ENCODE measurements around the gene ADIPOR2.
"Not testable (repeated sequence)": the region's sequence is repeated elsewhere in the genome, so short reads cannot be mapped to it uniquely, and the experiment has no call there.

The ADIPOR2 gene

DNA sequence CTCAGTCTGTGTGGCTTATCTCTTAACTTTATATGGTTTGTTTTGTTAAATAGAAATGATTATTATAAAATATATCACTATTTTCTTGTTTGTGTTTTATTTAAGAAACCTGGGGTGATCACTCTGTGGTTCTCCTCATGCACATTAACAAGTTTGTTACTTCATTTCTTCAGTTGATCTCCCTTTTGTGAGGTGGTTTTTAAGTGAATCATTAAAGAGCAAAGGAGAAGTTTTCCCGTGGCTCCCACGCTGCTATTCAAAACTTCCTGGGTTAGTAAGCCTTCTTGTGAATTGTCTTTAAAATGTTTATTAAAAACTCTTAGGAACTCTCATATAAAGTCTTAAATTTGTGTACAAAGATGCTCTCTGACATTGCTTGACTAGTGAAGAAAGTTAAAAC is 11.8 kb downstream of the ADIPOR2 start:
- no peak for DNase-seq (ENCODE audit: extremely low read depth in 1 of 2, low read depth in 1 of 2)

DNA sequence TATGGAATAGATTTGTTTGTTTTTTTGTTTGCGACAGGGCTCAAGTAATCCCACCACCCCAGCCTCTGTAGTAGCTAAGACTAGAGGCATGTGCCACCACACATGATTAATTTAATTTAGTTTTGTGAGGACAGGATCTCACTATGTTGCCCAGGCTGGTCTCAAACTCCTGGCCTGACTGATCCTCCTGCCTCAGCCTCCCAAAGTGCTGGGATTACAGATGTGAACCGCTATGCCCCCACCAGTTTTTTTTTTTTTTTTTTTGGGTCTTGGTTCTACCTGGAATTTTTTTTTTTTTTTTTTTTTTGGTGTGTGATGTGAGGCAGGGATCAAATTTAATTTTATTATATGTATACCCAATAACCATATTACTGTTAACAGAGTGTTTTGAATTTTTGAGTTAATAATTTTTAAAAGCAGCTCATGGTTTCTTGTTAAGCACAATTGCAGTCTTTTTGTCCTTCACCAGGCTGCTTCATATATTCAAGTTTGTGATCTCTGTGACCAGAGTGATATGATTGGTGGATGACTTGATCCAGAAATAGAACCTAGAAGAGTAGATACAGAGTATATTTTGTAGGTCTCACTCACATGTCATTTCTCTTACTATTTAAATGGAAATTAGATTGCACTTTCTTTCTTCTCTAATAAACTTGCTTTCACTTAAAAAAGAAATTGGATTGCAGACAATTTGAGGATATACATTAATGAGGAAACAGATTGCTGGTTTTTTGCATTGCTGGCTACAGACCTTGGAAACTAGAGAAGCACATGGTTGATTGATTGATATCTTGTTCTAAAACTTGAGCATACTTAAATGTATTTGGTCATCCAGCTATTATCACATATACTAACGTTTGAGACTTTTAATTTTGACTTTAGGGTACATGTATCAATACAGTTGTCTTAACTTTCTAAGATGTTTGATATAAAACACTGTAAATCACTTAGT is 13.2 kb downstream of the ADIPOR2 start:
- no peak for DNase-seq (ENCODE audit: extremely low read depth in 1 of 2, low read depth in 1 of 2)

DNA sequence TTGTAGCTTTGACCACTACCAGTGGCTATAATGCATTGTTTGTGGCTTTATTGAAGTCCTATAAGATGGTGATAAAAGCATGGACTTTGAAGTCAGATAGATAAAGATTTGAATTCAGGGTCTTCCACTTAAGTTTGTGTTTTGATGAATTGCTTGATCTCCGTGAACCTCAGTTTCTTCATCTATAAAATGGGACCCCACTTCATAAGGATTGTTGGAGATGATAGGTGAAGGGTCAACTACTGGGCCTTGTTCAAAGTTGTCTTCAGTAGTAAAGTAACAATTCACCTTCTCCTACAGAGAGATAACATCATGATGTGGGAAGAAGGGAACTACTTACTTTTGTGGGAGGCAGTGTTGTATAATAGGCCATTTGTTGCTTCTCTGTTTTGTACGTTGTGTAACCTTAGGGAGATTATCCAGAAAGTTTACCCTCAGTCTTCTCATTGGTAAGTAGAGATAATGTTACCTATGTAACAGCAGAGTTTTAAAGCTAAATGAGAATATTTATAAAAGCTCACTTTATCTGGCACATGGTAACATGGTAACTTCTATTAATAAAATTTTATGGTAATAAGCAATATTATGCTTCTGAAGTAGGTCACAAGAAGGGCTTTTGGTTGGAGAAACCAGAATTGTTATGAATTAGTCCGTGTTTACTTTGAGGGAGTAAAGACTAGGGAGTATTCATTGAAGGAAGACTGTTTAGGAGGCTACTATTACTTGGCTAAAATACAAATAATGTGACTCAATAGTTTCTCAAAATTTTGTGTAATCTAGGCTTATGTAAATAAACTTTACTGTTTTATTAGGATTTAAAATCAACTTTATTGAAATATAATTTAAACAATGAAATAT is 15.1 kb downstream of the ADIPOR2 start:
- no peak for DNase-seq (ENCODE audit: extremely low read depth in 1 of 2, low read depth in 1 of 2)

DNA sequence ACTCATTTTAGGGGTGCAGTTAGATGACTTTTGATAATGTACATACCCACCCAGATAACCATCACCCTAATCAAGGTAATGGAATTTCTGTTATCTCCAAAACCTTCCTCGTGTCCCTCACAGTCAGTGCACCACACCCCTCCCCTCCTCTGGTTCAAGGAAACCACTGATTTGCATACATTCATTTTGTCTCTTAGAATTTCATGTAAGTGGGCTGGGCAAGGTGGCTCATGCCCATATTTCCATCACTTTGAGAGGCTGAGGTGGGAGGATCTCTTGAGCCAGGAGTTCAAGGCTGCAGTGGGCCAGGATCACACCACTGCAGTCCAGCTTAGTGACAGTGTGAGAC is 15.7 kb downstream of the ADIPOR2 start:
- DNase-seq (ENCODE audit: extremely low read depth in 1 of 2, low read depth in 1 of 2): no peak

DNA sequence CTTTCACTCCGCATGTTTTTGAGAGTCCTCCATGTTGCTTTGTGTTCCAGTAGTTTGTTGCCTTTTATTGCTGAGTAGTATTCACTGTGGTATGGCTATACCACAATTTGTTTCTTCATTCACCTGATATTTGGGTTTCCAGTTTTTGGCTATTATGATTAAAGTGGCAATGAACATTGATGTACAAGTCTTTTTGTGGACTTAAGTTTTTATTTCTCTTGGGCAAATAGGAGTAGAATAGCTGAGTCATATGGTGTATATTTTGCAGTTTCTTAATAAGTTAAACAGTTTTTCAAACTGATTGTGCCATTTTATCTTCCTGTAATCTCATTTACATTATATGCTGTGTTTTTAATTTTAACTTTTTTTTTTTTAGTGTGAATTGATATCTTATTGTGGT is 16.2 kb downstream of the ADIPOR2 start:
- DNase-seq (ENCODE audit: extremely low read depth in 1 of 2, low read depth in 1 of 2): no peak

DNA sequence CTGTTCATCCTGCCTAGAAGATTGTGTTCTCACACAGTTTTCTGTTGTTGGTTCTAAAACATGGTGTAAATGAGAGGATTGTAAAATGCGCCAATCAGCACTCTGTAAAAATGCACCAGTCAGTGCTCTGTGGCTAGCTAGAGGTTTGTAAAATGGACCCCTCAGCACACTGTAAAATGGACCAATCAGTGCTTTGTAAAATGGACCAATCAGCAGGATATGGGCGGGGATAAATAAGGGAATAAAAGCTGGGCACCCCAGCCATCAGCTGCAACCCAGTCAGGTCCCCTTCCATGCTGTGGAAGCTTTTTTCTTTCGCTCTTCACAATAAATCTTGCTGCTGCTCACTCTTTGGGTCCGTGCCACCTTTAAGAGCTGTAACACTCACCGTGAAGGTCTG is 19.1 kb downstream of the ADIPOR2 start:
- DNase-seq (ENCODE audit: extremely low read depth in 1 of 2, low read depth in 1 of 2): not testable (repeated sequence)

DNA sequence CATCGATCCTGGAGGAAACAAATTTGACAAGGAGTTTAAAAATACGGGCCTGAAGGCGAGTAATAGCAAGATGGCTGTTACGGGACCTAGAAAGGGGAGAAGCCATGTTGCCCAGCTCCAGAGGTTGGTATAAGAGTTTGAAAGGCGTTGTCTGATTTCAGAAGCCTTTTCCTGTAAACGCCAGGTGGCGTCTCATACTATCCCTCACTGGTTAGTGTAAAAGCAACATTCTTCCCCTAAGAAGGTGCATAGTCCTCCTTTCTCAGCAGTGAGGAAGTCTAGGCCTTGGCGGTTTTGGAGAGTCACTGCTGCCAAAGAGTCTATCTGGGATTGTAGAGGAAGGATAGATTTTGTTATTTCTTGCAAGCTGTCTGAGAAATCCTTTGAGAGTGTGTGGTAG is 20.0 kb downstream of the ADIPOR2 start:
- DNase-seq (ENCODE audit: extremely low read depth in 1 of 2, low read depth in 1 of 2): not testable (repeated sequence)

DNA sequence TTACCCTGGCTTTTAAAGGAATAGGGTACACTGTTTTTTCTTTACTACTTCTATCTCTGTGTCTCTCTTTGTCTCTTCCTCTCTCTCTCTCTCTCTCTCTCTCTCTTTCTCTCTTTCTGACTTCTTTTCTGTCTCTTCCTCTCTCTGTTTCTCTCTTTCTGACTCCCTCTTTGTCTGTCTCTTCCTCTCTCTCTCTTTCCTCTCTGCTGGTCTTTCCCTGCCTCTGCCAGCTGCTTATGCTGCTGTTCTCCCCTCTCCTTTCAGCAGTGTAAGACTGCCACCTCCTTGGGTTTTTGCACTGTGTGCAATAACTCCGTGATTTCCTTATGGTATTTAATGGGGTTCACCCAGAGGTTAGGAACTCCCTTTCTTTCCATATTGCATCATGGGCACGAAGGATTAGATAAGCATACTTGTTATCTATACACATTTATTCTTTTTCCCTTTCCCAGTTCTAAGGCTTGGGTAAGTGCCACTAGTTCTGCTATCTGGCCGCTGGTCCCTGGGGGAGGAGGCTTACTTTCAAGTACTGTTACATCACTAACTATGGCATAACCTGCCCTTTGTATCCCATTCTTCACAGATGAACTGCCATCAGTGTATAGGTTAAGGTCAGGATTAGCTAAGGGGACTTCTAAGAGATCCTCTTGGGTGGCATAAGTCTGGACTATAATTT is 20.8 kb downstream of the ADIPOR2 start:
- DNase-seq (ENCODE audit: extremely low read depth in 1 of 2, low read depth in 1 of 2): not testable (repeated sequence)

DNA sequence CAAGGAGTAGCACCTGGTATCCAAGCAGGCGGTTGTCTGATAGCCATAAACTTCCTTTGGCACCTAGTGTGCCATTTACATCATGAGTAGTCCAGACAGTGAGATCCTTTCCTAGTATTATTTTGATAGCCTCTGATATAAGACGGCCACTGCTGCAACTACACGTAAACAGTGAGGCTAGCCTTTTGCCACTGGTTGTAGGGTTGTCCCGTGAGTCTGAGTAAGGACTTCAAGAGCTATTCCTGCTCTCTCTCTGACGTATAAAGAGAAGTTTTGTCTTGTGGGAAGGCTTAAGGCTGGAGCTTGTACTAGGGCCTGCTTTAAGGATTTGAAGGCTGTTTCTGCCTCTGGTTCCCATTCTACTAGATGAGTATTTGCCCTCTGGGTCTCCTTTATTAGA is 21.4 kb downstream of the ADIPOR2 start:
- not testable (repeated sequence) for DNase-seq (ENCODE audit: extremely low read depth in 1 of 2, low read depth in 1 of 2)

DNA sequence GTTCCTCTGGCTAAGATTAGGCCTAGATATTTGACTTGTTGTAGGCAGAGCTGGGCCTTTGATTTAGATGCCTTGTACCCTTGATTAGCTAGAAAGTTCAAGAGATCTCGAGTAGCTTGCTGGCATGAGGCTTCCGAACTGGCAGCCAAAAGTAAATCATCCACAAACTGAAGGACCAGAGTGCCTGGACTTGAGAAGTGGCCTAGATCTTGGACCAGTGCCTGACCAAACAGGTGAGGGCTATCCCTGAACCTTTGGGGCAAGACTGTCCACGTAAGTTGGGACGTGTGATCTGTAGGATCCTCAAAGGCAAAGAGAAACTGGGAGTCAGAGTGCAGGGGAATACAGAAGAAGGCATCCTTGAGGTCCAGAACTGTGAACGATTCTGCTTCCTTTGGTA is 22.0 kb downstream of the ADIPOR2 start:
- not testable (repeated sequence) for DNase-seq (ENCODE audit: extremely low read depth in 1 of 2, low read depth in 1 of 2)

DNA sequence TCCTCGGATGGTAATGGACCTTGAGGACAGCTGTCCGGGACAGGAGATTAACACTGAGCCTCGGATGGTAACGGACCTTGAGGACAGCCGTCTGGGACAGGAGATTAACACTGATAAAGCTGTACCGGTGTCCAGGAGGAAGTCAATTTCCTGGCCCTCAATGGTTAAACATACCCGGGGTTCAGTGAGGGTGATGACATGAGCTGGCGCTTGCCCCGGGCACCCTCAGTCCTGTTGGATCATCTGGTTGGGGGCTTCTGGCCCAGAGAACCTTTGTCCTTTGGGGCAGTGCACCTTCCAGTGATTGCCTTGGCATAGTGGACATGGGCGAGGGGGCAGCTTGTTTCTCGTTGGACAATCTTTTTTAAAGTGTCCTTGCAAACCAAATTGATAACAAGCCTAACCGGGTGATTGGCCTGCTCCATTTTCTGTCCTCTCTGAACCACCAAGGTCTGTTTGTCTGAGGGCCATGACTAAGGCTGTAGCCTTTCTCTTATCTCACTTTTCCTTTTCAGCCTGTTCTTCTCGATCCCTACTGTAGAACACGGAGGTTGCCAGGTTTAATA is 23.0 kb downstream of the ADIPOR2 start:
- DNase-seq (ENCODE audit: extremely low read depth in 1 of 2, low read depth in 1 of 2): not testable (repeated sequence)

DNA sequence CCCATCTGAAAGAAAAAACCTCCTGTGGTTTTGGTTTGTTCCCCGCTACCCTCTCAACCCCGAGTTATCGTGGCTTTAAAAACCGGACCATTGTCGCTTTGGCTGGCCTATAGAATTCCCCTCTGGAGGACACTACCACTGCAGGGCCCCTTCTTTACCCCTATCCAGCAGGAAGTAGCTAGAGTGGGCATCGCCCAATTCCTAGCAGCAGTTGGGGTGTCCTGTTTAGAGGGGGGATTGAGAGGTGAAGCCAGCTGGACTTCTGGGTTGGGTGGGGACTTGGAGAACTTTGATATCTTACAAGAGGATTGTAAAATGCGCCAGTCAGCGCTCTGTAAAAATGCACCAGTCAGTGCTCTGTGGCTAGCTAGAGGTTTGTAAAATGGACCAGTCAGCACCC is 24.6 kb downstream of the ADIPOR2 start:
- DNase-seq (ENCODE audit: extremely low read depth in 1 of 2, low read depth in 1 of 2): not testable (repeated sequence)

DNA sequence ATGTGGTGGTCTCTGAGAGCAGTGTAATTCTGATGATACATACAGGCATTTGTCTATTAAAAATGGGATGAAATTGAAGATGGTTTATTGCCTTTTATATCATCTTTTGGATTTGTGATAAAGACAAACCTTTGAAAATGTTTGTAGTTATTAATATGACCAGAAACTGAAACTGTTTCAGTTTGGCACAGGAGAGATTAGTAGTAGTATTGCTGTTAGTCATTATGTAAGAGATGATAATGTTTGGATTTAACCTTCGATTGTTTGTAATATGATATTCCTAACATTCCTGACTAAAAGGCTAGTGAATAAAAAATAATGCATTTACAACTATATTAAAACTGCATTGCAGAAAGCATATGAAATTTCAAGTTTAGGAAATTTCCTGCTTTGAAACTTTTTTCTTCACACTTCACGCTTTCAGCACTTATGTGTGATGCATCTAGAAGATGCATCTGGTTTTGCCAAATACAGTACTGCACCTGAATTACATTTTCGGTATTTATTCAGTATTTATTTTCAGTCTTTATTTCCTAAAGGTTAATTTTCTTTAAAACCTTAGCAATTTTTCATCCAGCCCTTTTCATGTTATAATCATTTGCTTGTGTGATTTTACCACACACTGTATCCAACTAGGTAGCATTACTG is 25.5 kb downstream of the ADIPOR2 start:
- DNase-seq (ENCODE audit: extremely low read depth in 1 of 2, low read depth in 1 of 2): no peak

DNA sequence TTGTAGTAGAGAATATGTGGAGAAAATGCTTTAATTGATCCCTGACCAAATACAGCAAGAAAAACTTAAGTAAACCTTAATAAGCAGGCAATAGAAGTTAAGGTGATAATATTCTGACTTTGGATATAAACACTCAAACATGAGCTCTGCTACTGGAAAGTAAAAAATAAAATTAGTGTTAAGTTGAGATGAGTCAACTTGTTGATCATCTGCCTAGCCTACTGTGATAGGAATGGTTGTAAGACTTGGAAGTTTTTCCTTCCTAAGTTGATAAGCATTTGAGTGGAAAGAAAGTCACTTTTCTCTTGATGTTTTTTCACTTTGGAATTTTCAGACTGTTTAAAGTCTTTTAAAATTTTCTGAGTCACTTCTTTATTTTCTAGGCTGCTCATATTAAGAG is 26.0 kb downstream of the ADIPOR2 start:
- DNase-seq (ENCODE audit: extremely low read depth in 1 of 2, low read depth in 1 of 2): no peak

DNA sequence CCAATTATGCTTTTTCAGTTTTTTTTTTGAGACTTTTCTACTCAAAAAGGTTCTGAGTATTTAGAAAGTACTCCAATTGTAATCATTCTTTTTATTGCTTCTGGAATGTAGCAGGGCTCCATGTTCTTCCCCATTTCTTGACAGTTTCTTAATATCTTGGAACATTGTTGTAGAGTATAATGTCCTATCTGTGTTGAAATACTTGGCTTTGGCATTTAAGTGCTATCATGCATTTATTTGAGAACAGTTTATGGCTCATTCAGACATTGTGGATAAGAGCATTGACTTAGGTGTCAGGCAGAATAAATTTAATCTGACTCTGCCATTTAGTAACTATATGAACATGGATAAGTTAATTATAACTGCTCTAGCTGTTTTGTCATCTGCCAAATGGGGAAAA is 28.3 kb downstream of the ADIPOR2 start:
- DNase-seq (ENCODE audit: extremely low read depth in 1 of 2, low read depth in 1 of 2): no peak

DNA sequence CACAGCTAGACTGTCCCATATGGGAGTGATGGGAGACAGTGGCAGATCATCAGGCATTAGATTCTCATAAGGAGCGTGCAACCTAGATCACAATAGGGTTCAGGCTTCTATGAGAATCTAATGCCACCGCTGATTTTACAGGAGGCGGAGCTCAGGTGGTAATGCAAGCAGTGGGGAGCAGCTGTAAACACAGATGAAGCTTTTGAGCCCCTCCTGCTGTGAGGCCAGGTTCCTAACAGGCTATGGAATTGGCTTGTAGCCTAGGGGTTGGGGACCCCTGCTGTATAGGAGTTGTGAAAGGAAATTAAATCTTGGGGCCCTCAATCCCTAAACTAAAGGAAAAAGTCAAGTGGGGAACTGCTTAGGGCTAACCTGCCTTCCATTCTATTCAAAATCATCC is 29.6 kb downstream of the ADIPOR2 start:
- no peak for DNase-seq (ENCODE audit: extremely low read depth in 1 of 2, low read depth in 1 of 2)

DNA sequence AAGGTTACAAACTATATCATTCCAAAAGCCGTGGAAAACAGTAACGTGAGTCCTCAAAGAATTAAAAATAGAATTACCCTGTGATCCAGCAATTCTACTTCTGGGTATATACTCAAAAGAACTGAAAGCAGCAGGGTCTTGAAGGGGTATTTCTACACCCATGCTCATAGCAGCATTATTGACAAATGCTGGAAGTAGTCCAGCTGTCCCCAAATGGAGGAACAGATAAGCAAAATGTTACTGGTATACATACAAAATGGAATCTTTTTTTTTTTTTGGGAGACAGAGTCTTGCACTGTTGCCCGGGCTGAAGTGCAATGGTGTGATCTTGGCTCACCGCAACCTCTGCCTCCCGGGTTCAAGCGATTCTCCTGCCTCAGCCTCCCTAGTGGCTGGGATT is 32.9 kb downstream of the ADIPOR2 start:
- DNase-seq (ENCODE audit: extremely low read depth in 1 of 2, low read depth in 1 of 2): no peak

DNA sequence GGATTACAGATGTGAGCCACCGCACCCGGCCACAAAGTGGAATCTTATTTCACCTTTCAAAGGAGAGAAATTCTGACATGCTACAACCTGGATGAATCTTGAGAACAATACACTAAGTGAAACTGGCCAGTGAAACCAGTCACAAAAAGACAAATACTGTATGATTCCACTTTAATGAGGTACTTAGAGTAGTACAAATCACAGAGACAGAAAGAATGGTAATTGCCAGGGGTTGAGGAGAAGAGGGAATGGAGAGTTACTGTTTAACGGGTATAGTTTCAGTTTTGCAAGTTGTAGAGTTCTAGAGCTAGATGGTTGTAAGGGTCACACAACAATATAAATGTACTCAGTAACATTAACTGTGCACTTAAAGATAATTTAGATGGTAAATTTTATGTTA is 33.4 kb downstream of the ADIPOR2 start:
- no peak for DNase-seq (ENCODE audit: extremely low read depth in 1 of 2, low read depth in 1 of 2)

DNA sequence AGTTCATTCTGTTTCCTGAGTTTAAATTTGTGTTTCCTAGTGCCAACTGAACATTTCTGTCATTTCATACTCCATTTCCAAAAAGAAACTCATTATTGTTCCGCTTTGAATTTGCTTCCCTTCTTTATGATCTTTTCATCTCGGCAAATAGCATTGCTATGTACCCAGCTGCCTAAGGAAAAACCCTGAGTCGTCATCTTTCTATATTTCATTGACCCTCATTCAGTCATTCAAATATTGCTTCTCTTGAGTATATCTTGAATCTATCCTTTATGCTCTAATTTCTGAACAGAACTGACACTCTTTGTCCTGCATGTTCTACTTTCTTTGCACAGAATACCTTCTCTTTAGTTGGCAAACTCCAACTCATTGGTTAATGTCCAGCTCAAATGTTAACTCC is 35.9 kb downstream of the ADIPOR2 start:
- no peak for DNase-seq (ENCODE audit: extremely low read depth in 1 of 2, low read depth in 1 of 2)

DNA sequence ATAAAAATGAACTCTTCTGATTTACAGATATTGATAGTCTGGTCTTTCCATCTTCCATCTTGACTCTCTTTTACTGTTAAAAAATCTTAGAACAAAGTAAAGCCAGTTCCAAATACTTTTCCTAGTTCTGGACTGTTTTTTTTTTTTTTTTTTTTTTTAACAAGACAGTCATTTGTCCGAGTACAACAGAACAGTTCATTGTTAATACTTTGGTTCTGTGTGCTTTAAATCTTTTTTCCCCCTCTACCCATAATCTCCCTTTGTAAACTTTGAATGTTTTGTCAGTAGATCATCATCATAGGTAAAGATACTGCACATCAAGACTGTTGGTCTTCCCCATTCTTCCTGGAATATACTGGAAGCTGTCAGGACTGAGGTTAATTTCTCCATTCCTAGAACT is 38.0 kb downstream of the ADIPOR2 start:
- DNase-seq (ENCODE audit: extremely low read depth in 1 of 2, low read depth in 1 of 2): no peak
